Panc1 (cell line): Measurements from ENCODE around the gene SEM1.

Experiments used
- TCF7L2 ChIP-seq: IDR thresholded peaks from 2 replicates; pipeline ENCODE4 v1.6.1; 2011; ENCODE audit warnings: mild to moderate bottlenecking, low read depth, low read length, inconsistent platforms
- TF ChIP-seq, protein P1 (sequence below): fragments of 450-650 bp; IDR thresholded peaks from 2 replicates; pipeline ENCODE4 v1.5.1; 2017; ENCODE audit warnings: mild to moderate bottlenecking

DNA sequence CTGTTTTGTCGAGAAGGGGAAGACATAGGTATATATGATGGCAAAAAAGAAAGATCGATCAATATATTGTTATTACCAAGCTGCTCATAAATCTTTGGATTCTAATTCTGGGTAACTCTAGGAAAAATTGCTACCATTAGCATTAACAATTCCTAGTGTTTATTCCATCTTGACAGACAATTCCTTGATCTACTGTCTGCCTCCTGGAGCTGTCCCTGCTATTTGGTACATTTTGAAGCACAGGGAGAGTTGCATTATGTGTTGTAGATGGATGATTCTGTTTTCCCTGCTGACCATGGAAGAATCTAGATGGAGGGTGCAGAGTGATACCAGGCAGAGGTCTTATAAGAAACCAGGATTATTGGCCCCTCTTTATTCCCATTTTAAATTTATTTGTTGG lies 29.1 kb upstream of the SEM1 start:
- TF ChIP-seq, protein P1, sequence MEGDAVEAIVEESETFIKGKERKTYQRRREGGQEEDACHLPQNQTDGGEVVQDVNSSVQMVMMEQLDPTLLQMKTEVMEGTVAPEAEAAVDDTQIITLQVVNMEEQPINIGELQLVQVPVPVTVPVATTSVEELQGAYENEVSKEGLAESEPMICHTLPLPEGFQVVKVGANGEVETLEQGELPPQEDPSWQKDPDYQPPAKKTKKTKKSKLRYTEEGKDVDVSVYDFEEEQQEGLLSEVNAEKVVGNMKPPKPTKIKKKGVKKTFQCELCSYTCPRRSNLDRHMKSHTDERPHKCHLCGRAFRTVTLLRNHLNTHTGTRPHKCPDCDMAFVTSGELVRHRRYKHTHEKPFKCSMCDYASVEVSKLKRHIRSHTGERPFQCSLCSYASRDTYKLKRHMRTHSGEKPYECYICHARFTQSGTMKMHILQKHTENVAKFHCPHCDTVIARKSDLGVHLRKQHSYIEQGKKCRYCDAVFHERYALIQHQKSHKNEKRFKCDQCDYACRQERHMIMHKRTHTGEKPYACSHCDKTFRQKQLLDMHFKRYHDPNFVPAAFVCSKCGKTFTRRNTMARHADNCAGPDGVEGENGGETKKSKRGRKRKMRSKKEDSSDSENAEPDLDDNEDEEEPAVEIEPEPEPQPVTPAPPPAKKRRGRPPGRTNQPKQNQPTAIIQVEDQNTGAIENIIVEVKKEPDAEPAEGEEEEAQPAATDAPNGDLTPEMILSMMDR: no peak
- TF ChIP-seq TCF7L2: no peak
